IPS DF 19.7 (cell line): ENCODE measurements around the gene C4B.

ENCODE experiments used
- DNase-seq: peaks from one replicate; pipeline ENCODE4 v3.0.0-alpha.2; 2013; ENCODE audit warnings: low read depth, low spot score

The C4B gene

GRCh38 chr6:32081168-32081990 lies 66.8 kb downstream of the C4B start:
- no peak for DNase-seq

- DNase-seq = no peak
These were observed 67.9 kb downstream of the C4B start for GRCh38 chr6:32082478-32082877.

GRCh38 chr6:32082935-32083334 lies 68.3 kb downstream of the C4B start:
- DNase-seq = no peak

- DNase-seq = no peak
These were observed 69.5 kb downstream of the C4B start for GRCh38 chr6:32083812-32084768.

- no peak for DNase-seq
These were observed 70.2 kb downstream of the C4B start for GRCh38 chr6:32084780-32085179.
